NCI-H146 treated with DMSO at 0.1 percent for 48 hours (cell line): ENCODE data around the gene ADCY1.

Experiments used
- DNase-seq: peaks from one replicate; lab custom pipeline; 2025; ENCODE audit not compliant: unreplicated experiment; lab: John Stamatoyannopoulos, UW

The ADCY1 gene

GRCh38 chr7:45649560-45650346, 75.6 kb downstream of the ADCY1 start:
- no peak for DNase-seq

- no peak for DNase-seq
Measured at GRCh38 chr7:45650404-45651394, 76.5 kb downstream of the ADCY1 start.

- no peak for DNase-seq
Measured at GRCh38 chr7:45651540-45651939, 77.4 kb downstream of the ADCY1 start.

- DNase-seq: no peak
Measured at GRCh38 chr7:45652630-45653029, 78.5 kb downstream of the ADCY1 start.

- no peak for DNase-seq
Measured at GRCh38 chr7:45653209-45653907, 79.2 kb downstream of the ADCY1 start.

- DNase-seq: no peak
Measured at GRCh38 chr7:45654341-45654740, 80.2 kb downstream of the ADCY1 start.

GRCh38 chr7:45655539-45655938, 81.4 kb downstream of the ADCY1 start:
- no peak for DNase-seq

GRCh38 chr7:45656431-45656830, 82.3 kb downstream of the ADCY1 start:
- DNase-seq: no peak

GRCh38 chr7:45657136-45657889, 83.1 kb downstream of the ADCY1 start:
- no peak for DNase-seq

GRCh38 chr7:45657890-45658715, 83.9 kb downstream of the ADCY1 start:
- no peak for DNase-seq

GRCh38 chr7:45658716-45659495, 84.7 kb downstream of the ADCY1 start:
- no peak for DNase-seq

- DNase-seq: no peak
Measured at GRCh38 chr7:45659496-45660139, 85.5 kb downstream of the ADCY1 start.

GRCh38 chr7:45660201-45660900, 86.2 kb downstream of the ADCY1 start:
- no peak for DNase-seq

- no peak for DNase-seq
Measured at GRCh38 chr7:45660901-45661211, 86.7 kb downstream of the ADCY1 start.

- no peak for DNase-seq
Measured at GRCh38 chr7:45661302-45661995, 87.3 kb downstream of the ADCY1 start.

GRCh38 chr7:45662018-45662417, 87.8 kb downstream of the ADCY1 start:
- no peak for DNase-seq

GRCh38 chr7:45662540-45663166, 88.5 kb downstream of the ADCY1 start:
- DNase-seq: no peak
